PC-9 (cell line): Measurements from ENCODE around the gene FASN. TPM values are rescaled to one million over a fixed set of nuclear protein-coding genes. Genes with fewer than 3 reads are reported as not detected.
"Not testable (repeated sequence)": the region's sequence is repeated elsewhere in the genome, so short reads cannot be mapped to it uniquely, and the experiment has no call there.

Experiments
- BruUV-seq: library from RNA; stranded (reverse); fragments of 400-500 nt; replicated peaks from 2 replicates; lab custom pipeline; 2021; lab: Mats Ljungman, UMichigan
- CTCF ChIA-PET: fragments of 300-600 bp; sonication (Branson Sonifier 250); formaldehyde crosslinking; loops from one replicate; lab custom pipeline; 2022; ENCODE audit warnings: antibody characterized with exemption; lab: Charles Lee
- POLR2A ChIA-PET: fragments of 300-600 bp; sonication (Branson Sonifier 250); formaldehyde crosslinking; loops from one replicate; lab custom pipeline; 2022; ENCODE audit warnings: antibody characterized with exemption; ENCODE audit not compliant: unreplicated experiment; lab: Charles Lee
- DNase-seq, 2 experiments: peaks; one replicate each; pipeline versions ENCODE4 v3.0.0 to v3.0.0-alpha.2; 2015 to 2022; ENCODE audit warnings: mixed read lengths in 1 of 2
- H2AFZ ChIP-seq: fragments of 200-600 bp; sonication (generic); 2 replicates; pipeline ENCODE4 v1.8.1; 2017; ENCODE audit warnings: antibody characterized with exemption
- H3F3A ChIP-seq: fragments of 200-600 bp; sonication (generic); 2 replicates; pipeline ENCODE4 v1.8.1; 2017; ENCODE audit warnings: antibody characterized with exemption, mild to moderate bottlenecking, low read depth; ENCODE audit not compliant: insufficient read depth
- H3K27ac ChIP-seq: fragments of 200-600 bp; sonication (generic); 2 replicates; pipeline ENCODE4 v1.6.1; 2016; ENCODE audit warnings: mixed run types
- H3K27me3 ChIP-seq: fragments of 200-600 bp; sonication (generic); 2 replicates; pipeline ENCODE4 v1.6.1; 2016; ENCODE audit warnings: low read depth, mixed run types; ENCODE audit not compliant: insufficient read depth
- H3K36me3 ChIP-seq: fragments of 200-600 bp; sonication (generic); 2 replicates; pipeline ENCODE4 v1.6.1; 2016; ENCODE audit warnings: low read depth, mixed run types
- H3K4me1 ChIP-seq: fragments of 200-600 bp; sonication (generic); replicated peaks from 2 replicates; pipeline ENCODE4 v1.6.1; 2016; ENCODE audit warnings: mixed run types; ENCODE audit not compliant: insufficient read depth
- H3K4me2 ChIP-seq: fragments of 200-600 bp; sonication (generic); 2 replicates; pipeline ENCODE4 v1.6.1; 2017; ENCODE audit warnings: mixed run types
- H3K4me3 ChIP-seq: fragments of 200-600 bp; sonication (generic); 2 replicates; pipeline ENCODE4 v1.6.1; 2016; ENCODE audit warnings: mixed run types
- H3K79me2 ChIP-seq: fragments of 200-600 bp; sonication (generic); 2 replicates; pipeline ENCODE4 v1.6.1; 2017; ENCODE audit warnings: low read depth, mixed run types
- H3K9me2 ChIP-seq: fragments of 200-600 bp; sonication (generic); 2 replicates; pipeline ENCODE4 v1.8.1; 2017; ENCODE audit warnings: mild to moderate bottlenecking; ENCODE audit not compliant: insufficient read depth
- H3K9me3 ChIP-seq: fragments of 200-600 bp; sonication (generic); 2 replicates; pipeline ENCODE4 v1.8.1; 2016; ENCODE audit warnings: low read depth; ENCODE audit not compliant: insufficient read depth
- H4K20me1 ChIP-seq: fragments of 200-600 bp; sonication (generic); 2 replicates; pipeline ENCODE4 v1.8.1; 2017; ENCODE audit not compliant: insufficient read depth
- CTCF ChIP-seq: fragments of 200-600 bp; sonication (generic); conservative IDR thresholded peaks from 2 replicates; pipeline ENCODE4 v1.6.1; 2017; ENCODE audit warnings: mixed run types, antibody characterized with exemption, mild to moderate bottlenecking, moderate library complexity
- EZH2 ChIP-seq: fragments of 200-600 bp; sonication (generic); IDR thresholded peaks from 2 replicates; pipeline ENCODE4 v1.8.0; 2017; ENCODE audit warnings: antibody characterized with exemption, low read depth
- intact Hi-C: fragments of 100-400 bp; cut with micrococcal nuclease; formaldehyde crosslinking; loops from one replicate; pipeline ENCODE4 v1.10.0; 2022; ENCODE audit not compliant: unreplicated experiment
- total RNA-seq: library from RNA; stranded (reverse); gene quantifications from 2 replicates; pipeline ENCODE4 v1.2.3, GENCODE V29; 2021

FASN gene
- total RNA-seq, 1 experiment from 2014 or later, result 658 TPM

- Histone ChIP-seq H3K9me2 (no peaks in the 10 kb centered on the region), H3K27ac (no peak overlapping the region), H2AFZ (no peak overlapping the region), H3K4me2 (no peak overlapping the region), H3K4me3 (no peak overlapping the region), H3K36me3 (no peaks in the 10 kb centered on the region), H4K20me1 (no peaks in the 10 kb centered on the region), H3F3A (no peaks in the 10 kb centered on the region), H3K9me3 (no peaks in the 10 kb centered on the region), H3K4me1 (no peaks in the 10 kb centered on the region), H3K27me3 (no peaks in the 10 kb centered on the region), H3K79me2 (no peaks in the 10 kb centered on the region)
- intact Hi-C loops, result no loop called here
- TF ChIP-seq EZH2 (no peak), CTCF (no peak)
- BruUV-seq, result no TSS peak
- ChIA-PET POLR2A (no interaction called here), CTCF (no interaction called here)
- no peak for DNase-seq
Measured at GRCh38 chr17:82134101-82134500, 36.1 kb upstream of the FASN start.

- H3K27ac ChIP-seq, CTCF ChIA-PET, H2AFZ ChIP-seq: not testable (repeated sequence)
Measured at GRCh38 chr17:82133166-82133953, 35.3 kb upstream of the FASN start.

GRCh38 chr17:82129095-82129494, 31.1 kb upstream of the FASN start:
- Histone ChIP-seq H3K27me3 (no peaks in the 10 kb centered on the region), H3K9me3 (no peaks in the 10 kb centered on the region), H3K9me2 (no peaks in the 10 kb centered on the region), H3K27ac (no peak overlapping the region), H3K36me3 (no peaks in the 10 kb centered on the region), H3K79me2 (no peaks in the 10 kb centered on the region), H3K4me2 (no peak overlapping the region), H3F3A (no peaks in the 10 kb centered on the region), H2AFZ (no peak overlapping the region), H4K20me1 (no peaks in the 10 kb centered on the region), H3K4me1 (no peaks in the 10 kb centered on the region), H3K4me3 (no peak overlapping the region)
- no peak for DNase-seq
- no TSS peak for BruUV-seq
- ChIA-PET CTCF (no interaction called here), POLR2A (no interaction called here)
- intact Hi-C loops, result no loop called here
- no peak for TF ChIP-seq CTCF

More at GRCh38 chr17:82133166-82133953, 35.3 kb upstream of the FASN start:
- H3F3A ChIP-seq, POLR2A ChIA-PET, BruUV-seq, H3K27me3 ChIP-seq, H3K4me3 ChIP-seq, H3K4me1 ChIP-seq, H3K4me2 ChIP-seq, H3K36me3 ChIP-seq, H4K20me1 ChIP-seq, intact Hi-C loops, H3K9me3 ChIP-seq, DNase-seq, H3K9me2 ChIP-seq, H3K79me2 ChIP-seq: not testable (repeated sequence)

GRCh38 chr17:82128287-82128686, 30.3 kb upstream of the FASN start:
- no peaks in the 10 kb centered on the region for H3F3A ChIP-seq
- H3K79me2 ChIP-seq, result no peaks in the 10 kb centered on the region
- no peak overlapping the region for H2AFZ ChIP-seq
- no peaks in the 10 kb centered on the region for H3K9me3 ChIP-seq
- no peaks in the 10 kb centered on the region for H3K9me2 ChIP-seq
- intact Hi-C loops, result no loop called here
- ChIA-PET POLR2A (no interaction called here), CTCF (no interaction called here)
- H4K20me1 ChIP-seq, result no peaks in the 10 kb centered on the region
- BruUV-seq, result no TSS peak
- H3K36me3 ChIP-seq, result no peaks in the 10 kb centered on the region
- H3K4me2 ChIP-seq, result no peak overlapping the region
- H3K4me1 ChIP-seq, result no peaks in the 10 kb centered on the region
- TF ChIP-seq EZH2 (no peak), CTCF (no peak)
- no peak for DNase-seq
- H3K27me3 ChIP-seq, result no peaks in the 10 kb centered on the region
- H3K27ac ChIP-seq, result no peak overlapping the region
- no peak overlapping the region for H3K4me3 ChIP-seq
